Epithelial cell of prostate (primary cell): ENCODE results near the gene CHST12.

ENCODE experiments used
- DNase-seq: peaks from one replicate; pipeline ENCODE4 v3.0.0-alpha.2; 2011; ENCODE audit warnings: low read depth, low spot score
- H3K27ac ChIP-seq: fragments of 450-650 bp; 2 replicates; pipeline ENCODE4 v1.5.1; 2017; ENCODE audit warnings: mild to moderate bottlenecking

CHST12 gene

DNA sequence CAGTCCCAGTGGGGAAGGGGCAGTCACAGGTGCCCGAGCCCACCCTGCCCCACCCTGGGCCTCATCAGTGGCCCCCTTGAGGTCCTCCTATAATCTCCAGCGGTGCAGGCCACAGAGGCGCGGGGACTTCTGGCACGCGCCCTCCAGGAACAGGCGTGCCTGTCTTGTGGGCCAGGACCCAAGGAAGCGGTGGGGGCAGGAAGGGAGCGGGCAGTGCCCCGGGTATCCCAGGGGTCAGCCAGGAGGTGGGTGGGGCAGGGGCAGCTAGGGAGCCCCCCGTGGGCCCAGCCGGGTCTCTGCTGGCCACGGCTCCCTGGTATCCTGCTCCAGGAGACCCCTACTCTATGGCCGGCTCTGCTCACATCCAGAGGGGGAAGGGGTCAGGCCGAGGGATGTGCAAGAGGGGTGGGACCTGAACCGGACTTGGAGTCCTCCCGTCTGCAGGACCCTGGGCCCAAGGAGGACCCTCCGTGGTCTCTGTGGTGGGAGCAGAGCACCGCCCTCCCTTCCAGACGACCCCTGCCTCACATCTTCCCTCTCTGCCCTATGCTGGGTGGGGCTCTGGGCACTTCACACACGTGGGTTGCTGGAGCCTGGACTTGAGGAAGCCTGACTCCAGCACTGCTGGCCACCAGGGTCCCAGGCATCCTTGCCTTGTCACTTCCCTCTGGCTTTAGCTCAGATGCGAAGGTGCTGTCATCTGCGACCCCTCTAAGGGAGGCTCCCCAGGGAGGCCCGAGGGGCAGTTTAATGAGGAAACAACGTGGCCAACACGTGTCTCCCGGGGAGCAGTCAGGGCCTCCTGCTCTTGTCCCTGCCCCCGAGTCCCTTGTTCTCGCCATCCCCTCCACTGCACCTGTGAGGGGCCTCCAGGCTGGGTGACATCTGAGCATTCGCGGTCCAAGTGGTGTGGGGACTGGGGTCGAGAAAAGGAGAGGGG lies 91.0 kb downstream of the CHST12 start:
- DNase-seq = no peak
- H3K27ac ChIP-seq = no peak overlapping the region

- no peak overlapping the region for H3K27ac ChIP-seq
- DNase-seq = no peak
Observed at GRCh38 chr7:2495418-2496299, 92.2 kb downstream of the CHST12 start.

DNA sequence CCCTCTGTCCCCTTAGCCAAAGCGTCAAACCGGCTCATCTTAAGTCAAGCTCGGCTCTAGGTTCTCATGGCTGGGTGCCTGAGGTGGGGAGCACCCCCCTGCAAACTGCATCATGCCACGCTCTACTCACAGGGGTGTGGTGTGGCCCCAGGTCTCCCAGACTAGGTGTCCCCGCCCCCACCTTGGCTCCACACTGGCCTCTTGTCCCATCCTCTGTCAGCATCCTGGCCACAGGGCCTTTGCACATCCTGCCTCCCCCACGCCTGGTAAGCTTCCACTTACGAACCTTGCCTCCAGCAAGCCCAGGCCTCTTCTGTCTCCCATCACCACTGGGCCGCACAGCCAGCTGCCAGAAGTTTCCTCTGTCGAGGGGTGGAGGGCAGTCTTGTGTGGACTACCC lies 93.0 kb downstream of the CHST12 start:
- H3K27ac ChIP-seq = no peak overlapping the region
- no peak for DNase-seq

DNA sequence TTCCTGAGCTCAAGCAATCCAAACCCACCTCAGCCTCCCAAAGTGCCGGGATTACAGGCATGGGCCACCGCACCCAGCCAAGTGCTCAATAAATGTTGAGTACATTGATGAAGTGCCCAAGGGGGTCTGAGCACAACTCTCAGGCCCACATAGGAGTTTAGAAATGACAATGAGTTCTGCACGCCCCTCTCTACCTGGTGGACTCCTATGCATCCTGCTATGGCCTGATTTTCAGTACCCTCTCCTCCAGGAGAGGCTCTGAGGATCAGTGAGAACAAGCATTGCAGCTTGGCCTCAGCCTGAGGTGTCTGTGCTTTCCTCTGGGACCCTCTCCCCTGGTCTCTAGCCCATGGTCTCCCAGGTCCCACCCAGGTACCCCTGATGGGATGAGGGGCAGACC lies 93.7 kb downstream of the CHST12 start:
- DNase-seq = no peak
- H3K27ac ChIP-seq = no peak overlapping the region

GRCh38 chr7:2497500-2498336 lies 94.3 kb downstream of the CHST12 start:
- no peak overlapping the region for H3K27ac ChIP-seq
- no peak for DNase-seq
